ENCODE measurements around the gene SDCCAG8. TPM values are rescaled to one million over a fixed set of nuclear protein-coding genes. Genes with fewer than 3 reads are reported as not detected.
A peak's percentile ranks its signal among the peaks of the same experiment; 100 is the strongest.

SDCCAG8 gene
- total and polyA plus RNA-seq, 2 experiments from 2014 or later, result 28.0 to 66.7 TPM

GRCh38 chr1:243292117-243292516 is 36.3 kb downstream of the SDCCAG8 start:
- Mint-ChIP-seq H3K9me3 (no peaks in the 10 kb centered on the region), H3K27ac (no peak overlapping the region), H3K4me3 (no peak overlapping the region), H3K36me3 (ENCODE audit: low read depth) (peaks cover 3% of the 10 kb centered on the region; the same call in 1 of the 3 replicates), H3K4me1 (peaks cover 29% of the 10 kb centered on the region), H3K27me3 (ENCODE audit: insufficient read depth, low read depth, poor library complexity) (peaks cover 11% of the 10 kb centered on the region)
- no peak overlapping the region for H3K4me2 ChIP-seq
- no peaks in the 10 kb centered on the region for H3K9me2 ChIP-seq (ENCODE audit: insufficient read depth)
- no peaks in the 10 kb centered on the region for H3K36me3 ChIP-seq (ENCODE audit: insufficient read depth)
- DNase-seq (ENCODE audit: low spot score) (peak; percentile 37), ATAC-seq (peak; percentile 59)
- no peak overlapping the region for H2AFZ ChIP-seq
- H3K27ac ChIP-seq (ENCODE audit: low read depth), result no peak overlapping the region
- H3K79me2 ChIP-seq (replicated peaks; ENCODE audit: insufficient read depth), result no peaks in the 10 kb centered on the region
- H3K27me3 ChIP-seq (ENCODE audit: insufficient read depth), result no peaks in the 10 kb centered on the region
- no peaks in the 10 kb centered on the region for H3F3A ChIP-seq (replicated peaks; ENCODE audit: low read depth)
- H3K4me3 ChIP-seq, result no peak overlapping the region
- H3K4me1 ChIP-seq (ENCODE audit: insufficient read depth), result peaks cover 31% of the 10 kb centered on the region
- no peak for TF ChIP-seq ZNF462 (CRISPR knock-in tag; IDR thresholded peaks at IDR 0.05)
- no peak for TF ChIP-seq ZNF331 (CRISPR knock-in tag; IDR thresholded peaks at IDR 0.05; ENCODE audit: low read depth)
- TF ChIP-seq EZH2phosphoT487 (IDR thresholded peaks at IDR 0.05; ENCODE audit: unreplicated experiment), result no peak
- TF ChIP-seq REST (IDR thresholded peaks at IDR 0.05; ENCODE audit: unreplicated experiment), result no peak
- TF ChIP-seq EZH2 (IDR thresholded peaks at IDR 0.05; ENCODE audit: low read depth, unreplicated experiment), result no peak
- TF ChIP-seq STAT1 (IDR thresholded peaks at IDR 0.05; ENCODE audit: unreplicated experiment), result no peak
- TF ChIP-seq CTCF (conservative IDR thresholded peaks at IDR 0.05; ENCODE audit: low read depth in 2 of 2), result no peak
- no peak for TF ChIP-seq CREB1 (CRISPR knock-in tag; IDR thresholded peaks at IDR 0.05; ENCODE audit: low read depth)
- TF ChIP-seq JUNB (IDR thresholded peaks at IDR 0.05; ENCODE audit: unreplicated experiment), result no peak
- H4K20me1 ChIP-seq (replicated peaks; ENCODE audit: insufficient read depth), result no peaks in the 10 kb centered on the region

Data from GM23338 (cell line).